GM12878 (cell line): ENCODE results near the gene AKT1S1. TPM values are rescaled to one million over a fixed set of nuclear protein-coding genes. Genes with fewer than 3 reads are reported as not detected.

Experiments
- BACH1 ChIP-seq: fragments of 450-650 bp; IDR thresholded peaks from 2 replicates; pipeline ENCODE4 v1.6.1; 2017; ENCODE audit warnings: mild to moderate bottlenecking, borderline replicate concordance
- BCL11A ChIP-seq: IDR thresholded peaks from 2 replicates; pipeline ENCODE4 v1.6.1; 2011; ENCODE audit warnings: low read depth, low read length
- BRCA1 ChIP-seq: IDR thresholded peaks from 2 replicates; pipeline ENCODE4 v1.6.1; 2011; ENCODE audit warnings: low read depth, low read length, improper control_type of control experiment
- CBX5 ChIP-seq: sonication (generic); IDR thresholded peaks from 2 replicates; pipeline ENCODE4 v1.6.1; 2016; ENCODE audit warnings: low read depth, moderate library complexity, mild to moderate bottlenecking, inconsistent platforms
- CHD2 ChIP-seq: IDR thresholded peaks from 2 replicates; pipeline ENCODE4 v1.6.1; 2011; ENCODE audit warnings: low read depth, low read length, improper control_type of control experiment, borderline replicate concordance
- EED ChIP-seq: sonication (generic); IDR thresholded peaks from 2 replicates; pipeline ENCODE4 v1.6.1; 2016; ENCODE audit warnings: antibody characterized with exemption, low read depth
- EGR1 ChIP-seq, 2 experiments: IDR thresholded peaks; 1 replicate in 1 of 2; 2 replicates in 1 of 2; pipeline ENCODE4 v1.6.1; 2011 to 2012; ENCODE audit warnings: low read depth in 2 of 2, low read length in 2 of 2, borderline replicate concordance in 1 of 2, mild to moderate bottlenecking in 1 of 2, moderate library complexity in 1 of 2
- EZH2 ChIP-seq: IDR thresholded peaks from 2 replicates; pipeline ENCODE4 v1.6.1; 2012; ENCODE audit warnings: low read depth, mild to moderate bottlenecking, control low read depth, inconsistent platforms, low read length, borderline replicate concordance; ENCODE audit not compliant: control insufficient read depth
- GATAD2B ChIP-seq: fragments of 450-650 bp; conservative IDR thresholded peaks from 2 replicates; pipeline ENCODE4 v1.6.1; 2017; ENCODE audit warnings: low read depth, mild to moderate bottlenecking, moderate library complexity
- MLLT1 ChIP-seq: fragments of 450-650 bp; IDR thresholded peaks from 2 replicates; pipeline ENCODE4 v1.6.1; 2016; ENCODE audit warnings: mild to moderate bottlenecking
- NFIC ChIP-seq: IDR thresholded peaks from 2 replicates; pipeline ENCODE4 v1.6.1; 2012; ENCODE audit warnings: low read depth, mild to moderate bottlenecking, inconsistent platforms, low read length, moderate library complexity
- NR2C2 ChIP-seq: IDR thresholded peaks from 2 replicates; pipeline ENCODE4 v1.6.1; 2011; ENCODE audit warnings: borderline replicate concordance, low read depth; ENCODE audit not compliant: control insufficient read depth, insufficient read length
- PAX5 ChIP-seq: IDR thresholded peaks from 2 replicates; pipeline ENCODE4 v1.6.1; 2011; ENCODE audit warnings: low read depth, low read length, borderline replicate concordance
- RAD21 ChIP-seq: IDR thresholded peaks from 2 replicates; pipeline ENCODE4 v1.6.1; 2011; ENCODE audit warnings: mild to moderate bottlenecking, low read depth, low read length, moderate library complexity; ENCODE audit not compliant: insufficient read depth
- RB1 ChIP-seq: fragments of 450-650 bp; formaldehyde crosslinking; IDR thresholded peaks from 2 replicates; pipeline ENCODE4 v1.6.1; 2017; ENCODE audit warnings: mild to moderate bottlenecking, borderline replicate concordance
- SP1 ChIP-seq: IDR thresholded peaks from one replicate; pipeline ENCODE4 v1.6.1; 2011; ENCODE audit warnings: low read depth, low read length
- SREBF1 ChIP-seq: IDR thresholded peaks from 2 replicates; pipeline ENCODE4 v1.6.1; 2012; ENCODE audit warnings: mild to moderate bottlenecking, low read length
- SREBF2 ChIP-seq: IDR thresholded peaks from 2 replicates; pipeline ENCODE4 v1.6.1; 2012; ENCODE audit warnings: mild to moderate bottlenecking, low read length
- STAT3 ChIP-seq: IDR thresholded peaks from 2 replicates; pipeline ENCODE4 v1.6.1; 2011; ENCODE audit warnings: low read depth, low read length, improper control_type of control experiment
- SUZ12 ChIP-seq: fragments of 200-600 bp; sonication (generic); IDR thresholded peaks from one replicate; pipeline ENCODE4 v1.6.1; 2018; ENCODE audit warnings: antibody characterized with exemption, mild to moderate bottlenecking; ENCODE audit not compliant: unreplicated experiment
- TCF3 ChIP-seq: IDR thresholded peaks from 2 replicates; pipeline ENCODE4 v1.6.1; 2012; ENCODE audit warnings: low read depth, mild to moderate bottlenecking, low read length, borderline replicate concordance; ENCODE audit not compliant: insufficient read depth
- polyA plus RNA-seq, 11 experiments: library from polyadenylated mRNA; depleted of rRNA in 4 of 11; unstranded in 6 of 11; stranded (reverse) in 5 of 11; fragments of >200 nt; fragmentation: Nextera tagmentation in 4 of 11; fragmentation: Illumina TruSeq in 1 of 11; extraction: Ambion mirVana in 4 of 11; extraction: Trizol in 1 of 11; gene quantifications; 1 replicate in 1 of 11; 2 replicates in 10 of 11; pipeline versions ENCODE4 v1.2.1 to v1.2.3, GENCODE V29; 2011 to 2016; ENCODE audit warnings: inconsistent platforms in 2 of 11, missing spikeins in 2 of 11, low read depth in 1 of 11
- total RNA-seq, 4 experiments: library from RNA; depleted of rRNA in 3 of 4; stranded (reverse); fragments of >200 nt in 3 of 4; fragmentation: Illumina TruSeq in 1 of 4; extraction: Trizol in 1 of 4; gene quantifications; 2 replicates each; pipeline versions ENCODE4 v1.2.1 to v1.2.3, GENCODE V29; 2013 to 2021
- TF ChIP-seq, protein P1 (sequence below): IDR thresholded peaks from 2 replicates; pipeline ENCODE4 v1.6.1; 2011; ENCODE audit warnings: borderline replicate concordance, low read depth, mild to moderate bottlenecking, moderate library complexity, mixed read lengths, low read length; ENCODE audit not compliant: insufficient read depth; ENCODE audit errors: extremely low read length
- TF ChIP-seq, protein P2 (sequence below): fragments of 450-650 bp; IDR thresholded peaks from 2 replicates; pipeline ENCODE4 v1.6.1; 2018; ENCODE audit warnings: mild to moderate bottlenecking, low read depth, moderate library complexity; ENCODE audit not compliant: partially characterized antibody
- TF ChIP-seq, protein P3 (sequence below): IDR thresholded peaks from 2 replicates; pipeline ENCODE4 v1.6.1; 2012; ENCODE audit warnings: low read depth, low read length, improper control_type of control experiment

Gene AKT1S1
- total and polyA plus RNA-seq, 10 of the 15 experiments (the other 5 are each of a cell fraction or from before 2014, with no cell fraction given): 0.43 to 23.0 (median 12.3) TPM

DNA sequence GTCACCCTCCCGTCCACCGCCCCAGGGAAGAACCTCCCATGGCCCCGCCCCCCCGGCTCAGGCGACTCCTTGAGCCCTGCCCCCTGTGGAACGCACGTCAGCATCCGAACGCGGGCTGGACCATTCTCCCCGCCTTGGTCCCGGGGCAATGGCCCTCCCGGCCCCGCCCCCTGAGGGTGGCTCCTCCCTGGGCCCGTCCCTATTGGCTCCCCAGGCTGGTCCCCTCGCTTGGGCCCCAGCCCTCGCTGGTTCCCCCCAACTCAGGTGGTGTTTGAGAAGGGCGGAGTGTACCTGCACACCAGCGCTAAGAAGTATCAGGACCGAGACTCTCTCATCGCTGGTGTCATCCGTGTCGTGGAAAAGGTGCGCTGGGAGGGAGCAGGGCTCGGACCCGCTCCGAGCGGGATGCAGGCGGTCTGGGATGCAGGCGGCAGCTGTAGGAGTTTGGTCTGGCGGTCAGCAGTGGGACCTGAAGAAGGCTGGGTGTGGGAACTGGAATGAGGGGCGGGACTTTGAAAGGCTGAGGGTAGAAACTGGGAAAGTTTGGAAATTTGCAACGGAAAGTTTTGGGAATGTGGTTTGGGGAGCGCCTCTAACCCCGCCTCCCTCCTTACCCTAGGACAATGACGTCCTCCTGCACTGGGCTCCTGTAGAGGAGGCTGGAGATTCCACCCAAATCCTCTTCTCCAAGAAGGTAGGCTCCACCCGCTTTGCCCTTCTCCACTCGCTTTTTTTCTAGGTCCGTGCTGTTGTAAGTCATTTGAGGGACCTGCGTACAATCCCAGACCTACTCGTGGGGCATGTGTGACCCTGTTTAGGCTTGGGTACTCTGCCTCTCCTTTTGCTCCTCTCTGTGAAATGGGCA, 956 bp upstream of the AKT1S1 start (continued):
- TF ChIP-seq PAX5 (no peak), CBX5 (no peak), SP1 (peak; percentile 30), MLLT1 (0 out of 2 replicates have a peak, but pooled peaks have one; percentile 49), NR2C2 (no peak), EED (peak; percentile 28; the same call in 1 of the 2 replicates), SREBF1 (no peak), RAD21 (no peak), CHD2 (0 out of 2 replicates have a peak, but pooled peaks have one; percentile 28), SUZ12 (no peak), SREBF2 (no peak), NFIC (no peak), GATAD2B (no peak), STAT3 (no peak), RB1 (peak; percentile 49; the same call in 1 of the 2 replicates), BCL11A (no peak), BRCA1 (no peak), EGR1 (IDR thresholded peaks at IDR 0.05; ENCODE audit: borderline replicate concordance in 1 of 2, low read depth in 2 of 2, low read length in 2 of 2) (no peak), TCF3 (no peak), BACH1 (peak; percentile 23; the same call in 1 of the 2 replicates), EZH2 (no peak)
- TF ChIP-seq, protein P1, sequence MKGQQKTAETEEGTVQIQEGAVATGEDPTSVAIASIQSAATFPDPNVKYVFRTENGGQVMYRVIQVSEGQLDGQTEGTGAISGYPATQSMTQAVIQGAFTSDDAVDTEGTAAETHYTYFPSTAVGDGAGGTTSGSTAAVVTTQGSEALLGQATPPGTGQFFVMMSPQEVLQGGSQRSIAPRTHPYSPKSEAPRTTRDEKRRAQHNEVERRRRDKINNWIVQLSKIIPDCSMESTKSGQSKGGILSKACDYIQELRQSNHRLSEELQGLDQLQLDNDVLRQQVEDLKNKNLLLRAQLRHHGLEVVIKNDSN: no peak
- TF ChIP-seq, protein P2, sequence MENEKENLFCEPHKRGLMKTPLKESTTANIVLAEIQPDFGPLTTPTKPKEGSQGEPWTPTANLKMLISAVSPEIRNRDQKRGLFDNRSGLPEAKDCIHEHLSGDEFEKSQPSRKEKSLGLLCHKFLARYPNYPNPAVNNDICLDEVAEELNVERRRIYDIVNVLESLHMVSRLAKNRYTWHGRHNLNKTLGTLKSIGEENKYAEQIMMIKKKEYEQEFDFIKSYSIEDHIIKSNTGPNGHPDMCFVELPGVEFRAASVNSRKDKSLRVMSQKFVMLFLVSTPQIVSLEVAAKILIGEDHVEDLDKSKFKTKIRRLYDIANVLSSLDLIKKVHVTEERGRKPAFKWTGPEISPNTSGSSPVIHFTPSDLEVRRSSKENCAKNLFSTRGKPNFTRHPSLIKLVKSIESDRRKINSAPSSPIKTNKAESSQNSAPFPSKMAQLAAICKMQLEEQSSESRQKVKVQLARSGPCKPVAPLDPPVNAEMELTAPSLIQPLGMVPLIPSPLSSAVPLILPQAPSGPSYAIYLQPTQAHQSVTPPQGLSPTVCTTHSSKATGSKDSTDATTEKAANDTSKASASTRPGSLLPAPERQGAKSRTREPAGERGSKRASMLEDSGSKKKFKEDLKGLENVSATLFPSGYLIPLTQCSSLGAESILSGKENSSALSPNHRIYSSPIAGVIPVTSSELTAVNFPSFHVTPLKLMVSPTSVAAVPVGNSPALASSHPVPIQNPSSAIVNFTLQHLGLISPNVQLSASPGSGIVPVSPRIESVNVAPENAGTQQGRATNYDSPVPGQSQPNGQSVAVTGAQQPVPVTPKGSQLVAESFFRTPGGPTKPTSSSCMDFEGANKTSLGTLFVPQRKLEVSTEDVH: no peak
- TF ChIP-seq, protein P3, sequence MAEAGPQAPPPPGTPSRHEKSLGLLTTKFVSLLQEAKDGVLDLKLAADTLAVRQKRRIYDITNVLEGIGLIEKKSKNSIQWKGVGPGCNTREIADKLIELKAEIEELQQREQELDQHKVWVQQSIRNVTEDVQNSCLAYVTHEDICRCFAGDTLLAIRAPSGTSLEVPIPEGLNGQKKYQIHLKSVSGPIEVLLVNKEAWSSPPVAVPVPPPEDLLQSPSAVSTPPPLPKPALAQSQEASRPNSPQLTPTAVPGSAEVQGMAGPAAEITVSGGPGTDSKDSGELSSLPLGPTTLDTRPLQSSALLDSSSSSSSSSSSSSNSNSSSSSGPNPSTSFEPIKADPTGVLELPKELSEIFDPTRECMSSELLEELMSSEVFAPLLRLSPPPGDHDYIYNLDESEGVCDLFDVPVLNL: 0 out of 2 replicates have a peak, but pooled peaks have one; percentile 31
